Smooth muscle cell (in vitro differentiated cells): ENCODE measurements around the gene KPTN. TPM values are rescaled to one million over a fixed set of nuclear protein-coding genes. Genes with fewer than 3 reads are reported as not detected.
A peak's percentile ranks its signal among the peaks of the same experiment; 100 is the strongest.

ENCODE experiments used
- DNase-seq: peaks from one replicate; lab custom pipeline; 2025; ENCODE audit not compliant: unreplicated experiment; lab: John Stamatoyannopoulos, UW
- H2AFZ ChIP-seq: fragments of 200-600 bp; sonication (generic); 2 replicates; pipeline ENCODE4 v1.6.0; 2016; ENCODE audit warnings: antibody characterized with exemption, low read depth, mild to moderate bottlenecking
- H3F3A ChIP-seq: fragments of 200-600 bp; sonication (generic); 2 replicates; pipeline ENCODE4 v1.6.0; 2017; ENCODE audit warnings: antibody characterized with exemption, low read depth
- H3K27ac ChIP-seq: fragments of 200-600 bp; sonication (generic); 2 replicates; pipeline ENCODE4 v1.5.1; 2016; ENCODE audit warnings: low read depth, mild to moderate bottlenecking
- H3K27me3 ChIP-seq: fragments of 200-600 bp; sonication (generic); 2 replicates; pipeline ENCODE4 v1.6.1; 2016; ENCODE audit warnings: low read depth, mild to moderate bottlenecking
- H3K36me3 ChIP-seq: fragments of 200-600 bp; sonication (generic); 2 replicates; pipeline ENCODE4 v1.5.1; 2016; ENCODE audit warnings: low read depth
- H3K4me1 ChIP-seq: fragments of 200-600 bp; sonication (generic); 2 replicates; pipeline ENCODE4 v1.5.1; 2016; ENCODE audit warnings: low read depth
- H3K4me2 ChIP-seq: fragments of 200-600 bp; sonication (generic); 2 replicates; pipeline ENCODE4 v1.6.0; 2016; ENCODE audit warnings: mild to moderate bottlenecking
- H3K4me3 ChIP-seq: fragments of 200-600 bp; sonication (generic); 2 replicates; pipeline ENCODE4 v1.5.1; 2016; ENCODE audit warnings: mild to moderate bottlenecking
- H3K79me2 ChIP-seq: fragments of 200-600 bp; sonication (generic); 2 replicates; pipeline ENCODE4 v1.6.0; 2016; ENCODE audit warnings: low read depth, mild to moderate bottlenecking
- H3K9ac ChIP-seq: fragments of 200-600 bp; sonication (generic); 2 replicates; pipeline ENCODE4 v1.6.0; 2016; ENCODE audit warnings: low read depth
- H3K9me3 ChIP-seq: fragments of 200-600 bp; sonication (generic); replicated peaks from 2 replicates; pipeline ENCODE4 v1.5.1; 2016; ENCODE audit warnings: low read depth
- H4K20me1 ChIP-seq: fragments of 200-600 bp; sonication (generic); 2 replicates; pipeline ENCODE4 v1.6.0; 2016; ENCODE audit warnings: low read depth
- WGBS: methylation state at CpG from one replicate; pipeline ENCODE4 v1.1.7; 2016; ENCODE audit warnings: low lambda C conversion rate; 5-methylcytosine and 5-hydroxymethylcytosine counted together
- polyA plus RNA-seq: library from polyadenylated mRNA; unstranded; fragments of >200 nt; fragmentation: Nextera tagmentation; extraction: Ambion mirVana; gene quantifications from 2 replicates; pipeline ENCODE4 v1.2.1, GENCODE V29; 2016
- total RNA-seq: library from RNA; depleted of rRNA; stranded (reverse); fragments of >200 nt; gene quantifications from 2 replicates; pipeline ENCODE4 v1.2.3, GENCODE V29; 2014
- TF ChIP-seq, protein P1 (sequence below): fragments of 200-600 bp; sonication (generic); IDR thresholded peaks from 2 replicates; pipeline ENCODE4 v1.5.1; 2017; ENCODE audit warnings: borderline replicate concordance, mild to moderate bottlenecking, antibody characterized with exemption; ENCODE audit not compliant: insufficient read depth, poor library complexity, severe bottlenecking

KPTN gene
- total and polyA plus RNA-seq, 2 experiments from 2014 or later: 10.6 to 12.2 TPM

DNA sequence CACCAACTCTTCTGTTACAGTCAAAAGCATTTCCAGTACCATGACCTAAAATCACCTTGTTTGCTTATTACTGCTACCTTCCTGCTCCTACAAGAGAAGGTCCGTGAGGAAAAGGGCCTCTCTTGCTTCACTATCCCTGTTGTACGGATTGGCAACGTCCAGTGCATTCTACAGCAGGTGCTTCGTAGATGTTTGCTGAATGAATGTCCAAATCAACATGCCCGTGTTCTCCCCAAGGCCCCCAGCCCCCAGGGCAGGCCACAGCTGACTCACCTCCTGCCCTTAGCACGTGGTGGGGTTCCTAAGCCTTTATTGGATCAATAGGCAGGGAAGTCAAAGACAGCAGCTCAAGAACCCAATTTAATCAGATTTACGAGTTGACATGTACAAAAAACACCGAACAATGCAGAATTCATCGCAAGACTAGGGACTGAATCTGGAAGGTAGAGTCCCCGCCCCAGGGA lies 36.4 kb upstream of the KPTN start:
- Histone ChIP-seq H3K27ac (no peak overlapping the region), H2AFZ (no peak overlapping the region), H3F3A (no peaks in the 10 kb centered on the region), H3K4me1 (no peaks in the 10 kb centered on the region), H3K4me2 (no peak overlapping the region), H3K9ac (no peak overlapping the region), H3K36me3 (no peaks in the 10 kb centered on the region), H4K20me1 (no peaks in the 10 kb centered on the region), H3K79me2 (no peaks in the 10 kb centered on the region), H3K27me3 (no peaks in the 10 kb centered on the region), H3K4me3 (no peak overlapping the region), H3K9me3 (no peaks in the 10 kb centered on the region)
- DNase-seq: no peak
- TF ChIP-seq, protein P1, sequence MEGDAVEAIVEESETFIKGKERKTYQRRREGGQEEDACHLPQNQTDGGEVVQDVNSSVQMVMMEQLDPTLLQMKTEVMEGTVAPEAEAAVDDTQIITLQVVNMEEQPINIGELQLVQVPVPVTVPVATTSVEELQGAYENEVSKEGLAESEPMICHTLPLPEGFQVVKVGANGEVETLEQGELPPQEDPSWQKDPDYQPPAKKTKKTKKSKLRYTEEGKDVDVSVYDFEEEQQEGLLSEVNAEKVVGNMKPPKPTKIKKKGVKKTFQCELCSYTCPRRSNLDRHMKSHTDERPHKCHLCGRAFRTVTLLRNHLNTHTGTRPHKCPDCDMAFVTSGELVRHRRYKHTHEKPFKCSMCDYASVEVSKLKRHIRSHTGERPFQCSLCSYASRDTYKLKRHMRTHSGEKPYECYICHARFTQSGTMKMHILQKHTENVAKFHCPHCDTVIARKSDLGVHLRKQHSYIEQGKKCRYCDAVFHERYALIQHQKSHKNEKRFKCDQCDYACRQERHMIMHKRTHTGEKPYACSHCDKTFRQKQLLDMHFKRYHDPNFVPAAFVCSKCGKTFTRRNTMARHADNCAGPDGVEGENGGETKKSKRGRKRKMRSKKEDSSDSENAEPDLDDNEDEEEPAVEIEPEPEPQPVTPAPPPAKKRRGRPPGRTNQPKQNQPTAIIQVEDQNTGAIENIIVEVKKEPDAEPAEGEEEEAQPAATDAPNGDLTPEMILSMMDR: no peak
- 78% methylated on average over 10 of the region's 10 CpGs for WGBS

DNA sequence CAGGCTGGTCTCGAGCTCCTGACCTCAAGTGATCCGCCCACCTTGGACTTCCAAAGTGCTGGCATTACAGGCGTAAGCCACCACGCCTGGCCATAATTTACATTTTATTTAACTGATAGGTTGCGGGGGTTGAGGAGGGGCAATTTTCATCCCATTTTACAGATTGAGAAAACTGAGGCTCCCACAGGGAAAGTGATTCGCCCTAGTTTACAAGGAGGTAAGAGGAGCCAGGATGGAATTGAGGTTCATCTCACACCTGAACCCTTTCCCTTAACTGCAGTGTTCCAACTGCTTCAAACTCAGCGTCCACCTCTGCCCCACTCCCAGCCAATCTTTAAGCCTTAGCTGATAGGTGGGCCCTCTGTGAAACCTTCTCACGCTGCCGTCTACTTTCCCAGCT lies 34.8 kb upstream of the KPTN start:
- 93% methylated on average over 9 of the region's 9 CpGs for WGBS
- H4K20me1 ChIP-seq: no peaks in the 10 kb centered on the region
- H3K4me1 ChIP-seq: no peaks in the 10 kb centered on the region
- TF ChIP-seq, protein P1: no peak
- no peaks in the 10 kb centered on the region for H3K36me3 ChIP-seq
- H3K4me3 ChIP-seq: no peak overlapping the region
- no peak overlapping the region for H3K27ac ChIP-seq
- H3K4me2 ChIP-seq: no peak overlapping the region
- H3K9ac ChIP-seq: no peak overlapping the region
- H3F3A ChIP-seq: no peaks in the 10 kb centered on the region
- H3K79me2 ChIP-seq: peaks cover 9% of the 10 kb centered on the region
- no peaks in the 10 kb centered on the region for H3K9me3 ChIP-seq
- no peak for DNase-seq
- no peaks in the 10 kb centered on the region for H3K27me3 ChIP-seq
- no peak overlapping the region for H2AFZ ChIP-seq

DNA sequence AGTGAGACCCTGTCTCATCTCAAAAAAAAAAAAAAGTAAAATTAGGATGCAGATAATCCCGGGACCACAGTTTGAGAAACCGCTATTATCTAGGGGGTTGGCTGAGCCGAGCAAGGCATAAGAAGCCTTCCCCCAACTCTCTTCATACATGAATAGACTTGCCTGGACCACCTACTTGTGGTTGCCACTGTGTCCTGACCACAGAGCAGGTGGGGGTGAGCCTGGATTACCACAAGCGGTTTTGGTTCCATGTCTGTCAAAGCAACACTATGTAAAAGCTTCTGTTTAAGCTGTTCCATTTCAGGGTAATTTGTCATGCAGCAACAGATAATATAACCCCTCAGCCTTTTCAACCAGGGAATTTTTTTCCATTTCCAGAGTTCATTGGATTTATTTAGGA lies 34.1 kb upstream of the KPTN start:
- DNase-seq: no peak
- TF ChIP-seq, protein P1: no peak
- peaks cover 4% of the 10 kb centered on the region for H4K20me1 ChIP-seq
- H3K4me1 ChIP-seq: no peaks in the 10 kb centered on the region
- H3K79me2 ChIP-seq: peaks cover 16% of the 10 kb centered on the region
- no peak overlapping the region for H2AFZ ChIP-seq
- H3F3A ChIP-seq: no peaks in the 10 kb centered on the region
- H3K9ac ChIP-seq: no peak overlapping the region
- H3K4me2 ChIP-seq: no peak overlapping the region
- no peak overlapping the region for H3K27ac ChIP-seq
- H3K9me3 ChIP-seq: no peaks in the 10 kb centered on the region
- H3K4me3 ChIP-seq: no peak overlapping the region
- H3K27me3 ChIP-seq: no peaks in the 10 kb centered on the region
- no peaks in the 10 kb centered on the region for H3K36me3 ChIP-seq
- 72% methylated on average over 4 of the region's 4 CpGs for WGBS

DNA sequence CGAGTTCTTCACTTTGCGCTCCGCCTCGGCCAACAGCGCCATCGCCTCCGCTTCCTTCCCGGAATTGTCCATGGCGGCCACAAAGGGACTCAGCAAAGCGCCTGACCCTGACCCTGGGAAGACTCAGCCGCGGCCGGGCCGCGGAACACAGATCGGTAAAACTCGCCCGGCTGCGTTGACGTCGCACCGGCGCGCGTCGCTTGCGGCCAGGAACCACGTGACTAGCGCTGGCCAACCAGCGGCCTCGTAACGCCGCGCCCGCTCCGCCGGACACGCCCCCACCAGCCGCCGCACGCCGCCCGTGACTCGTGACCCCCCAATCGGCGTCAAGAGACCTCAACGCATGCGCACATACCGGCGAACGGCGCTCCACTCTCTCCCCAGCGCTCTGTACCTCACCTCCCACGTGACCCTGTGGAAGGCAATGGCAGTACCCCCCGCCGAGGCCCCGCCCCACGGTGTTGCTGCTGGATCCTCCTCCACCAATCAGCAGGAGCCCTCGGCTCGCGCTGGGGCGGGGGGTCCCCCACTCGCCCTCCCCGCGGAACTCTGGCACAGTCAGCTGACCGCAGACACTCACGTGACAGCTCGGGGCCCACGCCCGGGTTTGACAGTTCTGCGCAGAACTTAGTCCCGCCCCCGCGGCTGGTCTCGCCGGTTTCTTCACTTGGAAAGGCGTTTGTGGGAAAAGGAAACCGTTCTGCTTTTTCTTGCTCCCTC lies 31.0 kb upstream of the KPTN start, which contains the start of gene NAPA:
TSS of gene NAPA (minus strand) at position 195 of the 720 bp plus-strand sequence. CDS start at position 72, 123 bp downstream.
- Histone ChIP-seq H3K4me1 (no peaks in the 10 kb centered on the region), H3K9ac (peak within 1 kb of the TSS; percentile 99), H3K36me3 (no peaks in the 10 kb centered on the region), H3K4me2 (peak within 1 kb of the TSS; percentile 89), H3K27ac (peak within 1 kb of the TSS; percentile 98), H3K27me3 (no peaks in the 10 kb centered on the region), H3F3A (no peaks in the 10 kb centered on the region), H3K79me2 (peaks cover 46% of the 10 kb centered on the region), H3K4me3 (peak within 1 kb of the TSS; percentile 80), H2AFZ (peak within 1 kb of the TSS; percentile 79), H3K9me3 (no peaks in the 10 kb centered on the region), H4K20me1 (peaks cover 34% of the 10 kb centered on the region)
- TF ChIP-seq, protein P1: no peak
- under 1% methylated on average over 67 of the region's 78 CpGs for WGBS
- DNase-seq: peak; percentile 100
